Vagina (tissue), 2 donors: Measurements from ENCODE around the gene REN. TPM values are rescaled to one million over a fixed set of nuclear protein-coding genes. Genes with fewer than 3 reads are reported as not detected.
A peak's percentile ranks its signal among the peaks of the same experiment; 100 is the strongest.

Experiments
- DNase-seq, 2 donors: peaks; one replicate each; pipeline ENCODE4 v3.0.0-alpha.2; 2017; ENCODE audit errors: extremely low spot score in 2 of 2
- H3K27ac ChIP-seq: fragments of 200-600 bp; sonication (generic); one replicate; pipeline ENCODE4 v1.5.1; 2019
- H3K27me3 ChIP-seq: fragments of 200-600 bp; sonication (generic); one replicate; pipeline ENCODE4 v1.5.1; 2019
- H3K36me3 ChIP-seq, 2 donors: fragments of 200-600 bp; sonication (generic); one replicate each; pipeline ENCODE4 v1.5.1; 2017 to 2019
- H3K4me1 ChIP-seq: fragments of 200-600 bp; sonication (generic); one replicate; pipeline ENCODE4 v1.5.1; 2019
- H3K4me3 ChIP-seq, 2 donors: fragments of 200-600 bp; sonication (generic); 1 replicate in 1 of 2; 2 replicates in 1 of 2; pipeline ENCODE4 v1.5.1; 2016 to 2019
- H3K9me3 ChIP-seq: fragments of 200-600 bp; sonication (generic); one replicate; pipeline ENCODE4 v1.5.1; 2019
- CTCF ChIP-seq, 3 experiments: fragments of 450-650 bp in 2 of 3; fragments of 200-600 bp in 1 of 3; sonication (generic) in 1 of 3; IDR thresholded peaks; one replicate each; pipeline ENCODE4 v1.5.1; 2017 to 2019; ENCODE audit warnings: antibody characterized with exemption in 3 of 3, mild to moderate bottlenecking in 2 of 3, moderate library complexity in 2 of 3
- POLR2A ChIP-seq, 2 donors: fragments of 450-650 bp; IDR thresholded peaks; one replicate each; pipeline ENCODE4 v1.6.1; 2017; ENCODE audit warnings: antibody characterized with exemption in 2 of 2, mild to moderate bottlenecking in 2 of 2, moderate library complexity in 2 of 2
- POLR2AphosphoS5 ChIP-seq, 2 donors: sonication (generic); formaldehyde crosslinking; IDR thresholded peaks; one replicate each; pipeline ENCODE4 v1.9.0; 2017; ENCODE audit warnings: antibody characterized with exemption in 2 of 2, mild to moderate bottlenecking in 2 of 2, low read depth in 1 of 2; ENCODE audit not compliant: insufficient read depth in 1 of 2
- intact Hi-C: fragments of 100-400 bp; cut with DNase I; formaldehyde crosslinking; loops from one replicate; pipeline ENCODE4 v1.15.1; 2023
- total RNA-seq: library from RNA; depleted of rRNA; stranded (reverse); fragments of >200 nt; gene quantifications from one replicate; pipeline ENCODE4 v1.2.3, GENCODE V29; 2016

The REN gene
- total RNA-seq, 1 donor from 2014 or later, result not detected

- TF ChIP-seq POLR2AphosphoS5 (IDR thresholded peaks at IDR 0.05; ENCODE audit: insufficient read depth in 1 of 2, low read depth in 1 of 2) (no peak), POLR2A (IDR thresholded peaks at IDR 0.05) (no peak), CTCF (IDR thresholded peaks at IDR 0.05) (no peak)
- intact Hi-C loops, result no loop called here
- no peak overlapping the region for H3K4me3 ChIP-seq
- no peak overlapping the region for H3K27ac ChIP-seq
- no peak for DNase-seq
- no peaks in the 10 kb centered on the region for H3K27me3 ChIP-seq
- H3K36me3 ChIP-seq, result no peaks in the 10 kb centered on the region
- H3K9me3 ChIP-seq, result no peaks in the 10 kb centered on the region
- peaks cover 19% of the 10 kb centered on the region for H3K4me1 ChIP-seq
Measured at GRCh38 chr1:204192046-204192445, 25.9 kb upstream of the REN start.

- Histone ChIP-seq H3K36me3 (no peaks in the 10 kb centered on the region), H3K9me3 (no peaks in the 10 kb centered on the region), H3K27ac (no peak overlapping the region), H3K27me3 (no peaks in the 10 kb centered on the region), H3K4me3 (no peak overlapping the region), H3K4me1 (peaks cover 19% of the 10 kb centered on the region)
- intact Hi-C loops, result no loop called here
- TF ChIP-seq CTCF (IDR thresholded peaks at IDR 0.05) (no peak), POLR2A (IDR thresholded peaks at IDR 0.05) (no peak), POLR2AphosphoS5 (IDR thresholded peaks at IDR 0.05; ENCODE audit: insufficient read depth in 1 of 2, low read depth in 1 of 2) (no peak)
- DNase-seq, result no peak
Measured at GRCh38 chr1:204191456-204191855, 25.3 kb upstream of the REN start.

- Histone ChIP-seq H3K4me1 (peaks cover 19% of the 10 kb centered on the region), H3K4me3 (peak overlapping the region; percentile 20 to 33), H3K27ac (no peak overlapping the region), H3K36me3 (no peaks in the 10 kb centered on the region), H3K27me3 (no peaks in the 10 kb centered on the region), H3K9me3 (no peaks in the 10 kb centered on the region)
- TF ChIP-seq POLR2A (IDR thresholded peaks at IDR 0.05) (no peak), POLR2AphosphoS5 (IDR thresholded peaks at IDR 0.05; ENCODE audit: insufficient read depth in 1 of 2, low read depth in 1 of 2) (no peak), CTCF (IDR thresholded peaks at IDR 0.05) (no peak)
- DNase-seq, result no peak
- intact Hi-C loops, result no loop called here
Measured at GRCh38 chr1:204190212-204191211, 24.4 kb upstream of the REN start.

GRCh38 chr1:204188959-204189639 is 23.0 kb upstream of the REN start:
- intact Hi-C loops, result no loop called here
- H3K4me1 ChIP-seq, result peaks cover 19% of the 10 kb centered on the region
- TF ChIP-seq POLR2AphosphoS5 (IDR thresholded peaks at IDR 0.05; ENCODE audit: insufficient read depth in 1 of 2, low read depth in 1 of 2), result no peak
- TF ChIP-seq CTCF (IDR thresholded peaks at IDR 0.05), result no peak
- TF ChIP-seq POLR2A (IDR thresholded peaks at IDR 0.05), result no peak
- DNase-seq, result no peak
- no peak overlapping the region for H3K4me3 ChIP-seq
- no peaks in the 10 kb centered on the region for H3K36me3 ChIP-seq
- no peaks in the 10 kb centered on the region for H3K9me3 ChIP-seq
- H3K27me3 ChIP-seq, result no peaks in the 10 kb centered on the region
- no peak overlapping the region for H3K27ac ChIP-seq
